Esophagus muscularis mucosa (tissue), 4 donors: ENCODE measurements around the gene CSTA. TPM values are rescaled to one million over a fixed set of nuclear protein-coding genes. Genes with fewer than 3 reads are reported as not detected.

Experiments
- DNase-seq: peaks from one replicate; pipeline ENCODE4 v3.0.0-alpha.2; 2017; ENCODE audit errors: extremely low spot score
- H3K27ac ChIP-seq, 4 donors: fragments of 200-600 bp; sonication (generic); replicated peaks in 1 of 4; 1 replicate in 3 of 4; 2 replicates in 1 of 4; pipeline ENCODE4 v1.5.1; 2016 to 2019; ENCODE audit warnings: mild to moderate bottlenecking in 1 of 4
- H3K27me3 ChIP-seq, 4 donors: fragments of 200-600 bp; sonication (generic); one replicate each; pipeline versions ENCODE4 v1.5.1 to v1.6.0; 2016 to 2019
- H3K36me3 ChIP-seq, 4 donors: fragments of 200-600 bp; sonication (generic); one replicate each; pipeline ENCODE4 v1.5.1; 2016 to 2019
- H3K4me1 ChIP-seq, 4 donors: fragments of 200-600 bp; sonication (generic); one replicate each; pipeline ENCODE4 v1.5.1; 2016 to 2019
- H3K4me3 ChIP-seq, 4 donors: fragments of 200-600 bp; sonication (generic); 1 replicate in 2 of 4; 2 replicates in 2 of 4; pipeline ENCODE4 v1.5.1; 2016 to 2019; ENCODE audit warnings: mild to moderate bottlenecking in 4 of 4, moderate library complexity in 1 of 4
- H3K9me3 ChIP-seq, 4 donors: fragments of 200-600 bp; sonication (generic); 1 replicate in 3 of 4; 2 replicates in 1 of 4; pipeline ENCODE4 v1.5.1; 2016 to 2019
- EP300 ChIP-seq: sonication (generic); formaldehyde crosslinking; IDR thresholded peaks from one replicate; pipeline ENCODE4 v1.6.1; 2017; ENCODE audit warnings: antibody characterized with exemption
- POLR2A ChIP-seq: fragments of 450-650 bp; IDR thresholded peaks from one replicate; pipeline ENCODE4 v1.6.1; 2017; ENCODE audit warnings: antibody characterized with exemption, moderate library complexity, mild to moderate bottlenecking, low read depth
- POLR2AphosphoS5 ChIP-seq, 2 donors: sonication (generic); formaldehyde crosslinking; IDR thresholded peaks; one replicate each; pipeline ENCODE4 v1.6.1; 2017; ENCODE audit warnings: antibody characterized with exemption in 2 of 2
- WGBS: methylation state at CpG from one replicate; pipeline ENCODE4 v1.1.5; 2018; 5-methylcytosine and 5-hydroxymethylcytosine counted together
- intact Hi-C: fragments of 100-400 bp; cut with DNase I; formaldehyde crosslinking; loops from one replicate; pipeline ENCODE4 v1.15.1; 2023
- total RNA-seq, 4 donors: library from RNA; depleted of rRNA; stranded (reverse); fragments of >200 nt; gene quantifications; one replicate each; pipeline versions ENCODE4 v1.1.0 to v1.2.1, GENCODE V29; 2016
- TF ChIP-seq, protein P1 (sequence below), 3 experiments: fragments of 200-600 bp in 2 of 3; fragments of 450-650 bp in 1 of 3; sonication (generic) in 2 of 3; IDR thresholded peaks; one replicate each; pipeline ENCODE4 v1.5.1; 2017 to 2019; ENCODE audit warnings: antibody characterized with exemption in 3 of 3, mild to moderate bottlenecking in 2 of 3, moderate library complexity in 1 of 3

The CSTA gene
- total RNA-seq, 4 donors from 2014 or later: 1.3 to 3.5 (median 2.4) TPM

DNA sequence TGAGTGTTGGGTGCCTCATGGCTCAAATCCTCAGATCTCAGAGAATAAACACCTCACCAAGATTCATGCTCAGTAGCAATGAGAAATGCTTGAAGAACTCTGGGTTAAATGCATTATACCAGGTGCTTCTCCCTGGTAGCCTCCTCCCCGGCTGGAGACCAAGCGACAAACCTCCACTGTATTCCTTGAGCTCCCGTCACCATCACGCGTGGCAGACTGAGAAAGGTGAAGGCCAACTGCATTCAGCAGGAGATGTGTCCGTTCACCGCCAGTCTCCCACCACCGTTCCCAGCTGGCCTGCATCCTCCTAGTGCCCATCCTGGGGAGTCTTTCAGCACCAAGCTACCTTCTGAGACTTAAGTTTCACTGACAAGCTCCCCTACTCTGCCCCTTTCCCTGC is 7.5 kb downstream of the CSTA start:
- no peaks in the 10 kb centered on the region for H3K4me1 ChIP-seq
- peak; percentile 90 for DNase-seq
- no peak overlapping the region for H3K4me3 ChIP-seq
- H3K27me3 ChIP-seq: peaks cover 0 to 9% (median 0%) of the 10 kb centered on the region in 4 donors
- H3K9me3 ChIP-seq: no peaks in the 10 kb centered on the region
- no peak overlapping the region for H3K27ac ChIP-seq
- 82% methylated on average over 8 of the region's 8 CpGs for WGBS
- no peaks in the 10 kb centered on the region for H3K36me3 ChIP-seq
- intact Hi-C loops: no loop called here
- TF ChIP-seq EP300: no peak
- TF ChIP-seq, protein P1, sequence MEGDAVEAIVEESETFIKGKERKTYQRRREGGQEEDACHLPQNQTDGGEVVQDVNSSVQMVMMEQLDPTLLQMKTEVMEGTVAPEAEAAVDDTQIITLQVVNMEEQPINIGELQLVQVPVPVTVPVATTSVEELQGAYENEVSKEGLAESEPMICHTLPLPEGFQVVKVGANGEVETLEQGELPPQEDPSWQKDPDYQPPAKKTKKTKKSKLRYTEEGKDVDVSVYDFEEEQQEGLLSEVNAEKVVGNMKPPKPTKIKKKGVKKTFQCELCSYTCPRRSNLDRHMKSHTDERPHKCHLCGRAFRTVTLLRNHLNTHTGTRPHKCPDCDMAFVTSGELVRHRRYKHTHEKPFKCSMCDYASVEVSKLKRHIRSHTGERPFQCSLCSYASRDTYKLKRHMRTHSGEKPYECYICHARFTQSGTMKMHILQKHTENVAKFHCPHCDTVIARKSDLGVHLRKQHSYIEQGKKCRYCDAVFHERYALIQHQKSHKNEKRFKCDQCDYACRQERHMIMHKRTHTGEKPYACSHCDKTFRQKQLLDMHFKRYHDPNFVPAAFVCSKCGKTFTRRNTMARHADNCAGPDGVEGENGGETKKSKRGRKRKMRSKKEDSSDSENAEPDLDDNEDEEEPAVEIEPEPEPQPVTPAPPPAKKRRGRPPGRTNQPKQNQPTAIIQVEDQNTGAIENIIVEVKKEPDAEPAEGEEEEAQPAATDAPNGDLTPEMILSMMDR (IDR thresholded peaks at IDR 0.05): no peak
- TF ChIP-seq POLR2A: no peak
- TF ChIP-seq POLR2AphosphoS5 (IDR thresholded peaks at IDR 0.05): no peak

DNA sequence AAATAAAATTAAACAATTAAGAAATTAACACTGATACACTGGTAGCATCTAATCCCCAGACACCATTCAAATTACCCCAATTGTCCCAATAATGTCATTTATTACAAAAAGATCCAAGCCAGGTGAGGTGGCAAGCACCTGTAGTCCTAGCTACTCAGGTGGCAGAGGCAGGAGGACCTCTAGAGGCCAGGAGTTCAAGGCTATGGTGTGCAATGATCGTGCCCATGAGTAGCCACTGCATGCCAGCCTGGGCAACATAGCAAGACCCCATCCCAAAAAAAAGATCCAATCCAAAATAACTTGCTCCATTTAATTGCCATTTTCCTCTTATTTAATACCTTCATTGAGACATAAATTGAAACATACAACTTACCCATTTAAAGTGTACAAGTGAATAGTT is 17.8 kb downstream of the CSTA start:
- Histone ChIP-seq H3K27ac (no peak overlapping the region), H3K27me3 (no peaks in the 10 kb centered on the region), H3K9me3 (peaks cover 0 to 4% (median 1%) of the 10 kb centered on the region in 4 donors), H3K4me3 (no peak overlapping the region), H3K36me3 (no peaks in the 10 kb centered on the region), H3K4me1 (no peaks in the 10 kb centered on the region)
- TF ChIP-seq POLR2AphosphoS5 (IDR thresholded peaks at IDR 0.05) (no peak), POLR2A (no peak), EP300 (no peak)
- TF ChIP-seq, protein P1 (IDR thresholded peaks at IDR 0.05): no peak
- WGBS: 82% methylated on average over 1 of the region's 1 CpG
- no peak for DNase-seq
- intact Hi-C loops: no loop called here

DNA sequence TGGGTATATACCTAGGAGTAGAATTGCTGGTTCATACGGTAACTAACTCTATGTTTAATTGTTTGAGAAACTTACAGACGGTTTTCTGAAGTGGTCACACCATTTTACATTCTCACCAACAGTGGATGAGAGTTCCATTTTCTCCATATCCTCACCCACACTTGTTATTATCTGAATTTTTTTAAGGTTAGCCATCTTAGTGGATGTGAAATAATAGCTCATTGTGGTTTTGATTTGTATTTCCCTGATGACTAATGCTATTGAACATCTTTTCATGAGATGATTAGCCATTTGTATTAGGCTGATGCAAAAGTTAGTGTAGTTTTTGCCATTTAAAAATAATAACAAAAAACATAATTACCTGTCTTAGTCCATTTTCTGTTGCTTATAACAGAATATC is 18.6 kb downstream of the CSTA start:
- 63% methylated on average over 2 of the region's 2 CpGs for WGBS
- Histone ChIP-seq H3K27me3 (no peaks in the 10 kb centered on the region), H3K27ac (no peak overlapping the region), H3K9me3 (peaks cover 0 to 4% (median 1%) of the 10 kb centered on the region in 4 donors), H3K4me1 (no peaks in the 10 kb centered on the region), H3K4me3 (no peak overlapping the region), H3K36me3 (no peaks in the 10 kb centered on the region)
- intact Hi-C loops: no loop called here
- no peak for DNase-seq
- TF ChIP-seq EP300 (no peak), POLR2A (no peak), POLR2AphosphoS5 (IDR thresholded peaks at IDR 0.05) (no peak)
- TF ChIP-seq, protein P1 (IDR thresholded peaks at IDR 0.05): no peak

DNA sequence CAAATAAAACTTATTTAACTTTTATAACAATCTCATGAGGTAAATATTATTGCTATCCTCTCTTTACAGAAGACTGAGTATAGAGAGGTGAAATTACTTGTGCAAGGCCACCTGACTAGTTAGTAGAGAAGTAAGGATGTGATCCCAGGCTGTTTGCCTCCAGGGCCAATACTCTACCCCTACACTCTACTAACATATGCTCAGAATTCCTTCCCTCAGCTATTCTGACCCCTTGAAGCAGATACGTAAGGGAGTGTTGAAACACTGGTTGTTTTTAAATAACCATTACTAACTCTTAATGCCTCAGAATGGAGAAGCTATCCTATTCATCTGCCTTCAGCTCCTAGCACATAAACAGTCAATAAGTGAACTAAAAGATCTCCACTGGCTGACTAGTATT is 24.1 kb downstream of the CSTA start:
- peaks cover 0 to 3% (median 0%) of the 10 kb centered on the region in 4 donors for H3K9me3 ChIP-seq
- TF ChIP-seq, protein P1 (IDR thresholded peaks at IDR 0.05): no peak
- TF ChIP-seq EP300 (no peak), POLR2AphosphoS5 (IDR thresholded peaks at IDR 0.05) (no peak), POLR2A (no peak)
- peak; percentile 4 for DNase-seq
- H3K36me3 ChIP-seq: no peaks in the 10 kb centered on the region
- intact Hi-C loops: no loop called here
- no peak overlapping the region for H3K4me3 ChIP-seq
- H3K27me3 ChIP-seq: no peaks in the 10 kb centered on the region
- 56% methylated on average over 1 of the region's 1 CpG for WGBS
- H3K27ac ChIP-seq: no peak overlapping the region
- H3K4me1 ChIP-seq: no peaks in the 10 kb centered on the region

DNA sequence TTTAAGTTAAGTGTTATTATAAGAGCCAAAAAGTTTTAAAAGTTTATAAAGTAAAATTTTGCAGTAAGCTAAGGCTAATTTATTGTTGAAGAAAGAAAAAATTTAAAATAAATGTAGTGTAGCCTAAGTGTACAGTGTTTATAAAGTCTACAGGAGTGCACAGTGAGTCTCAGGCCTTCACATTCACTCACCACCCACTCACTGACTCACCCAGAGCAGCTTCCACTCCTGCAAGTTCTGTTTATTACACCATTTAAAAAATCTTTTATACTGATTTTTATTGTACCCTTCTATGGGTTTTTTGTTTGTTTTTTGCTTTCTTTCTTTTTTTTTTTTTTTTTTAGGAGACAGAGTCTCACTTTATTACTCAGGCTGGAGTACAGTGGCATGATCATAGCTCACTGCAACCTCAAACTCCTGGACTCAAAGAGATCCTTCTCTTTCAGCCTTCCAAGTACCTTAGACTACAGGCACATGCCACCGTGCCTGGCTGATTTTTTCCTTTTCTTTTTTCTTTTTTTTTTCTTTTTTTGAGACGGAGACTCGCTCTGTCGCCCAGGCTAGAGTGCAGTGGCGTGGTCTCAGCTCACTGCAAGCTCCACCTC is 25.9 kb downstream of the CSTA start:
- WGBS: 80% methylated on average over 5 of the region's 5 CpGs
- DNase-seq: peak; percentile 5
- H3K36me3 ChIP-seq: no peaks in the 10 kb centered on the region
- no peak overlapping the region for H3K27ac ChIP-seq
- no peaks in the 10 kb centered on the region for H3K9me3 ChIP-seq
- no peak overlapping the region for H3K4me3 ChIP-seq
- H3K4me1 ChIP-seq: no peaks in the 10 kb centered on the region
- H3K27me3 ChIP-seq: no peaks in the 10 kb centered on the region
- TF ChIP-seq POLR2A (no peak), EP300 (no peak), POLR2AphosphoS5 (IDR thresholded peaks at IDR 0.05) (no peak)
- TF ChIP-seq, protein P1 (IDR thresholded peaks at IDR 0.05): no peak
- intact Hi-C loops: no loop called here
